Upper lobe of left lung (tissue), 4 donors: Measurements from ENCODE around the gene DSE.

Source experiments
- POLR2A ChIP-seq, 4 donors: fragments of 450-650 bp; IDR thresholded peaks; one replicate each; pipeline ENCODE4 v1.5.1; 2016 to 2017; ENCODE audit warnings: antibody characterized with exemption in 4 of 4, mild to moderate bottlenecking in 2 of 4
- POLR2AphosphoS5 ChIP-seq, 2 donors: sonication (generic); formaldehyde crosslinking; IDR thresholded peaks; one replicate each; pipeline ENCODE4 v1.5.1; 2017; ENCODE audit warnings: antibody characterized with exemption in 2 of 2
- TF ChIP-seq, protein P1 (sequence below), 6 experiments: fragments of 450-650 bp in 4 of 6; fragments of 200-600 bp in 2 of 6; sonication (generic) in 2 of 6; IDR thresholded peaks; one replicate each; pipeline ENCODE4 v1.5.1; 2016 to 2019; ENCODE audit warnings: antibody characterized with exemption in 6 of 6

DNA sequence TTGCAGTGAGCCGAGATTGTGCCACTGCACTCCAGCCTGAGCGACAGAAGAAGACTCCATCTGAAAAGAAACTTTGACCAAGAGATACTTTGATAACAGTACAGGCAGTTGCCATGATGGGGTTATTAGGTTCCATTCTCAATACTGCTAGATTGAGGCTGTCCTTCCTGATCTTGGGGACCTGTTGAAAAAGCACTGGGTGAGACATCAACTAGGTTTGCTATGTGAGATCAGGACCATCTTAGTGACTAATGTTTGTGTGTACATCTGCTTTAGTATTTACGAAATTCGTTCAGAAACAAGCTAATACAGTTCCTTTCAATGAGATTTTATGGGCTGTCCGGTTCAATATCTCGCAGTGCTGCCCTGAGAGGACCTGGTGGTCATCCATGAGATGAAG is 2.6 kb downstream of the DSE start:
- TF ChIP-seq POLR2A (IDR thresholded peaks at IDR 0.05): no peak
- TF ChIP-seq, protein P1, sequence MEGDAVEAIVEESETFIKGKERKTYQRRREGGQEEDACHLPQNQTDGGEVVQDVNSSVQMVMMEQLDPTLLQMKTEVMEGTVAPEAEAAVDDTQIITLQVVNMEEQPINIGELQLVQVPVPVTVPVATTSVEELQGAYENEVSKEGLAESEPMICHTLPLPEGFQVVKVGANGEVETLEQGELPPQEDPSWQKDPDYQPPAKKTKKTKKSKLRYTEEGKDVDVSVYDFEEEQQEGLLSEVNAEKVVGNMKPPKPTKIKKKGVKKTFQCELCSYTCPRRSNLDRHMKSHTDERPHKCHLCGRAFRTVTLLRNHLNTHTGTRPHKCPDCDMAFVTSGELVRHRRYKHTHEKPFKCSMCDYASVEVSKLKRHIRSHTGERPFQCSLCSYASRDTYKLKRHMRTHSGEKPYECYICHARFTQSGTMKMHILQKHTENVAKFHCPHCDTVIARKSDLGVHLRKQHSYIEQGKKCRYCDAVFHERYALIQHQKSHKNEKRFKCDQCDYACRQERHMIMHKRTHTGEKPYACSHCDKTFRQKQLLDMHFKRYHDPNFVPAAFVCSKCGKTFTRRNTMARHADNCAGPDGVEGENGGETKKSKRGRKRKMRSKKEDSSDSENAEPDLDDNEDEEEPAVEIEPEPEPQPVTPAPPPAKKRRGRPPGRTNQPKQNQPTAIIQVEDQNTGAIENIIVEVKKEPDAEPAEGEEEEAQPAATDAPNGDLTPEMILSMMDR (IDR thresholded peaks at IDR 0.05): no peak
- no peak for TF ChIP-seq POLR2AphosphoS5 (IDR thresholded peaks at IDR 0.05)
